ENCODE results near the gene UGT1A9. TPM values are rescaled to one million over a fixed set of nuclear protein-coding genes. Genes with fewer than 3 reads are reported as not detected.
A peak's percentile ranks its signal among the peaks of the same experiment; 100 is the strongest.
"Not testable (repeated sequence)": the region's sequence is repeated elsewhere in the genome, so short reads cannot be mapped to it uniquely, and the experiment has no call there.

The UGT1A9 gene
- polyA plus RNA-seq, 4 donors: 0.07 TPM; not detected in 3

DNA sequence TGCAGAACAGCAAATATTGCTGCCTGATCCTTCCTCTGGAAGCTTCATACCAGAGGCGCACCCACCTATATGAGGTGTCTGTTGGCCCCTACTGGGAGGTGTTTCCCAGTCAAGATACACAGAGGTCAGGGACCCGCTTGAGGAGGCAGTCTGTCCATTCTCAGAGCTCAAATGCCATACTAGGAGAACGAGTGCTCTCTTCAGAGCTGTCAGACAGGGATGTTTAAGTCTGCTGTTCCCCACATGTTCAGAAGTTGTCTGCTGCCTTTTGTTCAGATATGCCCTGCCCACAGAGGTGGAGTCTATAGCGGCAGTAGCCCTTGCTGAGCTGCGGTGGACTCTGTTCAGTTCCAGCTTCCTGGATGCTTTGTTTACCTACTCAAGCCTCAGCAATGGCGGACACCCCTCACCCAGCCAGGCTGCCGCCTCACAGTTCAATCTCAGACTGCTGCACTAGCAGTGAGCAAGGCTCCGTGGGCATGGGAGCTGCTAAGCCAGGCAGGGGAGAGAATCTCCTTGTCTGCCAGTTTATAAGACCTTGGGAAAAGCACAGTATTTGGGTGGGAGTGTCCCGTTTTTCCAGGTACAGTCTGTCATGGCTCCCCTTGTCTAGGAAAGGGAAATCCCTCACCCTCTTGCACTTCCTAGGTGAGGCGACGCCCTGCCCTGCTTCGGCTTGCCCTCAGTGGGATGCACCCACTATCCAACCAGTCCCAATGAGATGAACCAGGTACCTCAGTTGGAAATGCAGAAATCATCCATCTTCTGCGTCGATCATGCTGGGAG lies 65.4 kb downstream of the UGT1A9 start:
- not testable (repeated sequence) for H3K27me3 ChIP-seq (ENCODE audit: control insufficient read depth in 3 of 3, insufficient read depth in 3 of 3, low read length in 3 of 3); H3K9me3 ChIP-seq (ENCODE audit: control insufficient read depth in 2 of 2, insufficient read depth in 1 of 2, low read depth in 1 of 2, low read length in 1 of 2); H3K4me3 ChIP-seq (ENCODE audit: low read depth in 1 of 3, low read length in 3 of 3); H3K27ac ChIP-seq (ENCODE audit: low read depth in 1 of 3, low read length in 2 of 3); H3K36me3 ChIP-seq (ENCODE audit: control insufficient read depth in 3 of 3, insufficient read depth in 2 of 3, low read depth in 1 of 3, low read length in 3 of 3); FAIRE-seq
- peak in 1 of 2 donors; percentile 73 for DNase-seq
- H3K4me1 ChIP-seq (ENCODE audit: control insufficient read depth in 3 of 3, insufficient read depth in 2 of 3, low read depth in 1 of 3, low read length in 2 of 3): peaks cover 0 to 14% (median 6%) of the 10 kb centered on the region in 3 donors
- 60 to 73% (median 72%) methylated on average over 14 of the region's 14 CpGs for WGBS, 3 donors

DNA sequence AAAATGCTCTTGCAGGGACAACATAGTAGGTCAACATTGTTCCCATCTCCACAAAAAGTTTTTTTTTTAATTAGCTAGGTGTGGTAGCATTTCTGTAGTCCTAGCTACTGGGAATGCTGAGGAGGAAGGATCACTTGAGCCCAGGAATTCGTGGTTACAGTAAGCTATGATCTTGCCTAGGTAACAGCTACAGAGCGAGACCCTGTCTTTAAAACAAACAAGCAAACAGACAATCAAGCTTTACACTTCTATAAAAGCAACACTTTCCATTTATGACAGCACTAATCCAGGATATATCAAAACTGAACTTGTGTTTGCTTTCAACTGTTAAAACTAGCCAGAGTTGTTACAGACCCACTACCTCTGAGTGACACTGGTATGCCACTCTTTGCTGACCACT lies 69.2 kb downstream of the UGT1A9 start:
- no peak overlapping the region for H3K27ac ChIP-seq (ENCODE audit: low read depth in 1 of 3, low read length in 2 of 3)
- DNase-seq: no peak
- no peak overlapping the region for H3K4me3 ChIP-seq (ENCODE audit: low read depth in 1 of 3, low read length in 3 of 3)
- peaks cover 0 to 9% of the 10 kb centered on the region in 2 donors for H3K9me3 ChIP-seq (ENCODE audit: control insufficient read depth in 2 of 2, insufficient read depth in 1 of 2, low read depth in 1 of 2, low read length in 1 of 2)
- FAIRE-seq: no peak
- peaks cover 0 to 3% (median 0%) of the 10 kb centered on the region in 3 donors for H3K36me3 ChIP-seq (ENCODE audit: control insufficient read depth in 3 of 3, insufficient read depth in 2 of 3, low read depth in 1 of 3, low read length in 3 of 3)
- H3K4me1 ChIP-seq (ENCODE audit: control insufficient read depth in 3 of 3, insufficient read depth in 2 of 3, low read depth in 1 of 3, low read length in 2 of 3): peaks cover 0 to 22% (median 6%) of the 10 kb centered on the region in 3 donors
- WGBS, 3 donors: 73 to 79% (median 75%) methylated on average over 2 of the region's 2 CpGs
- H3K27me3 ChIP-seq (ENCODE audit: control insufficient read depth in 3 of 3, insufficient read depth in 3 of 3, low read length in 3 of 3): no peaks in the 10 kb centered on the region

DNA sequence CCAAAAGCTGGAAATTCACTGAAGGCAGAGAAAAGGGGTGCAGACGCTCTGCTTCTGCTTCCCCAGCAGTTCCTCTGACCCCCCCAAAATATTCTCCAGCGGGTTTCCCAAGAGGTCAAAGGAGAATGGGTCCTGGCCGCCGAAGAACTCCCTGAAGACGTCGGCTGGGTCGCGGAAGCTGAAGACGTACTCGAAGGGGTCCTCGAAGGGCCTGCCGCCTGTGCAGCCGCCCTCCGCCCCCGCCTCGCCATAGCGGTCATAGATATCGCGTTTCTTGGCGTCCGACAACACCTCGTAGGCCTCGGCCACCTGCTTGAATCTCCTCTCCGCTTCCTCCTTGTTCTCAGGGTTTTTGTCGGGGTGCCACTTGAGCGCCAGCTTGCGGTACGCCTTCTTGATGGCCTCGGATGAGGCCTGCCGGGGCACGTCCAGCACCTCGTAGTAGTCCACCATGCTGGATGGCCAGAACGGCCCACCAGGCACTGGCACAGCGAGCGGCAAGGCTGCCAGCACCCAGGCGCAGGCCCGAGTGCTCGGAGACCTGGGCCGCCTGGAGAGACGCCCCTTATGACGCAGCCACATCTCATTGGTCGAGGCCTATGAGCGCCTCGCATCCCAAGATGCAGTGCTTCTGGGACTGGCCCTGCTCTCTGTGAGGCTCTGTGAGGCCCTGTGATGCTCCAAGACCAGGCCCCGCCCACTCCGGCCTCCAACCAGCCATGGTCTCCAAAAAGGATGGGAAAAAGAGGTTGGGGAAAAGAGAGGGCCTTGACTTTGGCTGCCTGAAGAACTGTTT lies 72.0 kb downstream of the UGT1A9 start:
- Histone ChIP-seq H3K4me3 (ENCODE audit: low read depth in 1 of 3, low read length in 3 of 3) (no peak overlapping the region), H3K4me1 (ENCODE audit: control insufficient read depth in 3 of 3, insufficient read depth in 2 of 3, low read depth in 1 of 3, low read length in 2 of 3) (peaks cover 0 to 18% (median 1%) of the 10 kb centered on the region in 3 donors), H3K36me3 (ENCODE audit: control insufficient read depth in 3 of 3, insufficient read depth in 2 of 3, low read depth in 1 of 3, low read length in 3 of 3) (peaks cover 0 to 3% (median 0%) of the 10 kb centered on the region in 3 donors), H3K9me3 (ENCODE audit: control insufficient read depth in 2 of 2, insufficient read depth in 1 of 2, low read depth in 1 of 2, low read length in 1 of 2) (peaks cover 0 to 10% of the 10 kb centered on the region in 2 donors), H3K27ac (ENCODE audit: low read depth in 1 of 3, low read length in 2 of 3) (no peak overlapping the region), H3K27me3 (ENCODE audit: control insufficient read depth in 3 of 3, insufficient read depth in 3 of 3, low read length in 3 of 3) (no peaks in the 10 kb centered on the region)
- no peak for DNase-seq
- FAIRE-seq: no peak
- 94 to 98% (median 95%) methylated on average over 39 to 46 of the region's 46 CpGs for WGBS, 3 donors

DNA sequence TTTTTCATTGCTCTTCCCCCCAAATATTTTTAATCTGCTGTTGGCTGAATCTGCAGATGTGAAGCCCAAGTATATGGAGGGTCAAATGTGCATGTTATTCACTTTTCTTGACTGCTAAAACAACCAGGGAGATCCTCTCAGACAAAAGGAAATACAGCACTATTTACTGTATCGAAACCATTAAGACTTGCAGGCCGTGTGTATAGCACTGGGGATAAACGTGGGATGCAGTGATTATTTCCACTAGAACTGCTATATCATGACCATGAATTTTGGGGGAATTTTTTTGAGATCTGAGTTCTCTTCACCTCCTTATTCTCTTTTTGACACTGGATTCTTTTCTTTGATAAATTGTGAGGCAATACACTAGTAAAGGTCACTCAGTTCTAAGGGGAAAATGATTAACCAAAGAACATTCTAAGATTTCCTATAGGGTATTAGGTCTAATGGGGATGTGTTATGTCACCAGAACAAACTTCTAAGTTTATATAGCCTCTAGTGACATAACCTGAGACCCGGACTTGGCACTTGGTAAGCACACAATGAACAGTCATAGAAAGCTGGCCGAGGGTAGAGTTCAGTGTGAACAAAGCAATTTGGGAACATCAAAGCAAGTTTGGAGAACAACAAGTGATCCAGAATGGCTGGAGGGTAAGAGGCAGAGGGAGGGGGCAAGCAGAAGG lies 73.5 kb downstream of the UGT1A9 start:
- FAIRE-seq (no peak), DNase-seq (peak; percentile 76 to 81)
- 19 to 51% (median 31%) methylated on average over 5 of the region's 5 CpGs for WGBS, 3 donors
- H3K27ac ChIP-seq (ENCODE audit: low read depth in 1 of 3, low read length in 2 of 3): peak overlapping the region in 2 of 3 donors; percentile 11 to 32
- H3K27me3 ChIP-seq (ENCODE audit: control insufficient read depth in 3 of 3, insufficient read depth in 3 of 3, low read length in 3 of 3): no peaks in the 10 kb centered on the region
- H3K36me3 ChIP-seq (ENCODE audit: control insufficient read depth in 3 of 3, insufficient read depth in 2 of 3, low read depth in 1 of 3, low read length in 3 of 3): peaks cover 0 to 3% (median 0%) of the 10 kb centered on the region in 3 donors
- peaks cover 0 to 15% (median 0%) of the 10 kb centered on the region in 3 donors for H3K4me1 ChIP-seq (ENCODE audit: control insufficient read depth in 3 of 3, insufficient read depth in 2 of 3, low read depth in 1 of 3, low read length in 2 of 3)
- peaks cover 1 to 14% of the 10 kb centered on the region in 2 donors for H3K9me3 ChIP-seq (ENCODE audit: control insufficient read depth in 2 of 2, insufficient read depth in 1 of 2, low read depth in 1 of 2, low read length in 1 of 2)
- no peak overlapping the region for H3K4me3 ChIP-seq (ENCODE audit: low read depth in 1 of 3, low read length in 3 of 3)

DNA sequence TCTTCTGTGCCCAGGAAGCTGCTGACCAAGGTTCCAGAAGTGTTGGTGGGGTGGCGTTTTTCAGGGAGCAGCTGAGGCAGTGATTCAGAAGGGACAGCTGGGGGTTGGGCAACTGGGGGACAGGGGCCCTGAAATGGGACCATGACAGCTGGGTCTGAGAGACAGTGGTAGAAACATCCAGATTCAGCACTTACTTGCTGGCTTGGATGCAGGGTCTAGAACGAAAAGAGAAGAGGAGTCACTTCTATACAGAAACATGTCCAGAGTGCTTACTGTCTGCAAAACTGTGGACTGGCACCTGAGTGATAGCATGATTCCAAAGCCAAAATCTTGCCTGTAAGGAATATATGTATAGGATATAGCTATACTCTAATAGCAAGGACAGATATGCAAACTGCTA lies 74.1 kb downstream of the UGT1A9 start:
- not testable (repeated sequence) for H3K36me3 ChIP-seq (ENCODE audit: control insufficient read depth in 3 of 3, insufficient read depth in 2 of 3, low read depth in 1 of 3, low read length in 3 of 3); H3K4me3 ChIP-seq (ENCODE audit: low read depth in 1 of 3, low read length in 3 of 3); FAIRE-seq; H3K27me3 ChIP-seq (ENCODE audit: control insufficient read depth in 3 of 3, insufficient read depth in 3 of 3, low read length in 3 of 3); DNase-seq
- 58 to 66% (median 62%) methylated on average over 2 of the region's 2 CpGs for WGBS, 3 donors
- Histone ChIP-seq H3K4me1 (ENCODE audit: control insufficient read depth in 3 of 3, insufficient read depth in 2 of 3, low read depth in 1 of 3, low read length in 2 of 3) (peaks cover 0 to 15% (median 0%) of the 10 kb centered on the region in 3 donors), H3K27ac (ENCODE audit: low read depth in 1 of 3, low read length in 2 of 3) (peak overlapping the region in 2 of 3 donors; percentile 11 to 32), H3K9me3 (ENCODE audit: control insufficient read depth in 2 of 2, insufficient read depth in 1 of 2, low read depth in 1 of 2, low read length in 1 of 2) (peaks cover 1 to 20% of the 10 kb centered on the region in 2 donors)

DNA sequence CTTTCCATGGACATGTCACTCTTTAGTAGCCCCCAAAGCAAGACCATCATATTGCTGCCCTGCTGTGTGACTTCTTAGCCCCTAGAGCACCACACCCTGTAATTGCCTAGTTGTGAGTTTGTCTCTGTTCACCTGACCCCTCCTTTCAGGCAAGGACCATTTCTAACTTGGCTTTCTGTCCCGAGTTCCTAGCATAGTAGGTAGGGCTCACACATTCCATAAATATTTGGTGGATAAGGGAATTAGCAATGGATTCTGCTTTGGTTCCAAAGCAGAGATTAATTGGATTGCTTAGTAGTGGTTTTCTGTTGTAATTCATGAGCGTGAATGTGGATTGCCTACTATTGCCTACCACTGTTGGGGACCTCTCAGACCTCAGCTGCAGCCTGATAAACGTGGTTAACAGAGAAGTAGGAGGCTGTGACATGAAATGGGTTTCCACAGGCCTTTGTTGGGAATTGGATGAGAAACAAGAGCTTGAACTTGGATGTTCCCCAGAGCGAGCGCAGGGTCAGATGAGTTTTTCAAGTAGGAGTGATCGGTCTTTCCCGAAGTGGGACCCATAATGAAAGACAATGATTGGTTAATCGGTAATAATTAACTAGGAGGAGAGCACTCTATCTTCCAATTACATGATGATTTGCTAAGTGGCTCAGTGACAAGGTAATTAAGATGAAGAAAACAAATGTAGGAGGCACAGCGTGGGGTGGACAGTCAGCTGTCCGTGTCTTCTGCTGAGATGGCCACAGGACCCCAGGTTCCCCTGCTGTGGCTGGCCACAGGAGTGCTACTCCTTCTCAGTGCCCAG lies 75.0 kb downstream of the UGT1A9 start:
- no peak for FAIRE-seq

DNA sequence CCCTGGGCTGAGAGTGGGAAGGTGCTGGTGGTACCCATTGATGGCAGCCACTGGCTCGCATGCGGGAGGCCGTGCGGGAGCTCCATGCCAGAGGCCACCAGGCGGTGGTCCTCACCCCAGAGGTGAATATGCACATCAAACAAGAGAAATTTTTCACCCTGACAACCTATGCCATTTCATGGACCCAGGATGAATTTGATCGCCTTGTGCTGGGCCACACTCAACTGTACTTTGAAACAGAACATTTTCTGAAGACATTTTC lies 75.5 kb downstream of the UGT1A9 start:
- Histone ChIP-seq H3K36me3 (ENCODE audit: control insufficient read depth in 3 of 3, insufficient read depth in 2 of 3, low read depth in 1 of 3, low read length in 3 of 3) (peaks cover 0 to 3% (median 0%) of the 10 kb centered on the region in 3 donors), H3K27ac (ENCODE audit: low read depth in 1 of 3, low read length in 2 of 3) (no peak overlapping the region), H3K4me3 (ENCODE audit: low read depth in 1 of 3, low read length in 3 of 3) (no peak overlapping the region), H3K27me3 (ENCODE audit: control insufficient read depth in 3 of 3, insufficient read depth in 3 of 3, low read length in 3 of 3) (no peaks in the 10 kb centered on the region), H3K9me3 (ENCODE audit: control insufficient read depth in 2 of 2, insufficient read depth in 1 of 2, low read depth in 1 of 2, low read length in 1 of 2) (peaks cover 1 to 31% of the 10 kb centered on the region in 2 donors), H3K4me1 (ENCODE audit: control insufficient read depth in 3 of 3, insufficient read depth in 2 of 3, low read depth in 1 of 3, low read length in 2 of 3) (peaks cover 0 to 15% (median 2%) of the 10 kb centered on the region in 3 donors)
- no peak for DNase-seq
- no peak for FAIRE-seq
- WGBS, 3 donors: 88 to 96% (median 92%) methylated on average over 6 of the region's 6 CpGs

More for the DNA sequence above, 75.0 kb downstream of the UGT1A9 start:
- peaks cover 0 to 15% (median 0%) of the 10 kb centered on the region in 3 donors for H3K4me1 ChIP-seq (ENCODE audit: control insufficient read depth in 3 of 3, insufficient read depth in 2 of 3, low read depth in 1 of 3, low read length in 2 of 3)
- peaks cover 1 to 29% of the 10 kb centered on the region in 2 donors for H3K9me3 ChIP-seq (ENCODE audit: control insufficient read depth in 2 of 2, insufficient read depth in 1 of 2, low read depth in 1 of 2, low read length in 1 of 2)
- peaks cover 0 to 3% (median 0%) of the 10 kb centered on the region in 3 donors for H3K36me3 ChIP-seq (ENCODE audit: control insufficient read depth in 3 of 3, insufficient read depth in 2 of 3, low read depth in 1 of 3, low read length in 3 of 3)
- H3K27me3 ChIP-seq (ENCODE audit: control insufficient read depth in 3 of 3, insufficient read depth in 3 of 3, low read length in 3 of 3): no peaks in the 10 kb centered on the region
- 75 to 81% (median 81%) methylated on average over 10 of the region's 10 CpGs for WGBS, 3 donors
- no peak overlapping the region for H3K27ac ChIP-seq (ENCODE audit: low read depth in 1 of 3, low read length in 2 of 3)
- no peak overlapping the region for H3K4me3 ChIP-seq (ENCODE audit: low read depth in 1 of 3, low read length in 3 of 3)
- DNase-seq: no peak
